Measurements from ENCODE around the gene ALS2.

DNA sequence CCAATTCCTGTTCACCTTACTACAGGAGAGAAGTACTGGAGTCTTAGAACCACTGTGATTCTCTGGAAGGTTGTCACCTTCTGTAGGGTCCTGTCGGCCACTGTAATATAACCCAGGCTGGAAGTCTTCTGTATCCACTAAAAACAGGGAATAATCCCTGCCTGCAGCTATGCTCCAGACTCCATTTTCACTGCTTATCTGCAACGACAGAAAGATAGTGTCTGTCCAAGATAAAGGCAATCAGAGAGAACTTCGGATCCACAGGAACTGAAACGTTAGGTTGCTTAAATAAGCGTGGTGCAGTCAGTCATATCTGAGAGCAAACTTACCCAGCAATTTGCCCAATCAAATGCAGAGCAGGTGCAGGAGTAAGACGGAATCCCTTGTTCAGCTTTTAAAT, 34.2 kb downstream of the ALS2 start:
- TF ChIP-seq, protein P1, sequence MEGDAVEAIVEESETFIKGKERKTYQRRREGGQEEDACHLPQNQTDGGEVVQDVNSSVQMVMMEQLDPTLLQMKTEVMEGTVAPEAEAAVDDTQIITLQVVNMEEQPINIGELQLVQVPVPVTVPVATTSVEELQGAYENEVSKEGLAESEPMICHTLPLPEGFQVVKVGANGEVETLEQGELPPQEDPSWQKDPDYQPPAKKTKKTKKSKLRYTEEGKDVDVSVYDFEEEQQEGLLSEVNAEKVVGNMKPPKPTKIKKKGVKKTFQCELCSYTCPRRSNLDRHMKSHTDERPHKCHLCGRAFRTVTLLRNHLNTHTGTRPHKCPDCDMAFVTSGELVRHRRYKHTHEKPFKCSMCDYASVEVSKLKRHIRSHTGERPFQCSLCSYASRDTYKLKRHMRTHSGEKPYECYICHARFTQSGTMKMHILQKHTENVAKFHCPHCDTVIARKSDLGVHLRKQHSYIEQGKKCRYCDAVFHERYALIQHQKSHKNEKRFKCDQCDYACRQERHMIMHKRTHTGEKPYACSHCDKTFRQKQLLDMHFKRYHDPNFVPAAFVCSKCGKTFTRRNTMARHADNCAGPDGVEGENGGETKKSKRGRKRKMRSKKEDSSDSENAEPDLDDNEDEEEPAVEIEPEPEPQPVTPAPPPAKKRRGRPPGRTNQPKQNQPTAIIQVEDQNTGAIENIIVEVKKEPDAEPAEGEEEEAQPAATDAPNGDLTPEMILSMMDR (IDR thresholded peaks at IDR 0.05) = no peak
- TF ChIP-seq TCF7L2 (IDR thresholded peaks at IDR 0.05; ENCODE audit: low read depth, low read length) = no peak
- TF ChIP-seq, protein P2, sequence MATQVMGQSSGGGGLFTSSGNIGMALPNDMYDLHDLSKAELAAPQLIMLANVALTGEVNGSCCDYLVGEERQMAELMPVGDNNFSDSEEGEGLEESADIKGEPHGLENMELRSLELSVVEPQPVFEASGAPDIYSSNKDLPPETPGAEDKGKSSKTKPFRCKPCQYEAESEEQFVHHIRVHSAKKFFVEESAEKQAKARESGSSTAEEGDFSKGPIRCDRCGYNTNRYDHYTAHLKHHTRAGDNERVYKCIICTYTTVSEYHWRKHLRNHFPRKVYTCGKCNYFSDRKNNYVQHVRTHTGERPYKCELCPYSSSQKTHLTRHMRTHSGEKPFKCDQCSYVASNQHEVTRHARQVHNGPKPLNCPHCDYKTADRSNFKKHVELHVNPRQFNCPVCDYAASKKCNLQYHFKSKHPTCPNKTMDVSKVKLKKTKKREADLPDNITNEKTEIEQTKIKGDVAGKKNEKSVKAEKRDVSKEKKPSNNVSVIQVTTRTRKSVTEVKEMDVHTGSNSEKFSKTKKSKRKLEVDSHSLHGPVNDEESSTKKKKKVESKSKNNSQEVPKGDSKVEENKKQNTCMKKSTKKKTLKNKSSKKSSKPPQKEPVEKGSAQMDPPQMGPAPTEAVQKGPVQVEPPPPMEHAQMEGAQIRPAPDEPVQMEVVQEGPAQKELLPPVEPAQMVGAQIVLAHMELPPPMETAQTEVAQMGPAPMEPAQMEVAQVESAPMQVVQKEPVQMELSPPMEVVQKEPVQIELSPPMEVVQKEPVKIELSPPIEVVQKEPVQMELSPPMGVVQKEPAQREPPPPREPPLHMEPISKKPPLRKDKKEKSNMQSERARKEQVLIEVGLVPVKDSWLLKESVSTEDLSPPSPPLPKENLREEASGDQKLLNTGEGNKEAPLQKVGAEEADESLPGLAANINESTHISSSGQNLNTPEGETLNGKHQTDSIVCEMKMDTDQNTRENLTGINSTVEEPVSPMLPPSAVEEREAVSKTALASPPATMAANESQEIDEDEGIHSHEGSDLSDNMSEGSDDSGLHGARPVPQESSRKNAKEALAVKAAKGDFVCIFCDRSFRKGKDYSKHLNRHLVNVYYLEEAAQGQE (IDR thresholded peaks at IDR 0.05; ENCODE audit: insufficient read depth in 1 of 2, low read depth in 2 of 2, low read length in 1 of 2) = no peak

All from Panc1 (cell line).